H9 (cell line): ENCODE data around the gene CCR5. TPM values are rescaled to one million over a fixed set of nuclear protein-coding genes. Genes with fewer than 3 reads are reported as not detected.

Source experiments
- DNase-seq: peaks from one replicate; pipeline ENCODE4 v3.0.0-alpha.2; 2017
- H2AFZ ChIP-seq: one replicate; pipeline ENCODE4 v1.6.1; 2013; ENCODE audit warnings: mild to moderate bottlenecking, low read length, control low read depth, moderate library complexity
- H2AK5ac ChIP-seq: 2 replicates; pipeline ENCODE4 v1.6.1; 2013; ENCODE audit warnings: low read length, control low read depth, mixed read lengths; ENCODE audit not compliant: insufficient read length
- H2BK120ac ChIP-seq: one replicate; pipeline ENCODE4 v1.6.1; 2013; ENCODE audit warnings: low read depth, mild to moderate bottlenecking, low read length, control low read depth, inconsistent platforms; ENCODE audit not compliant: poor library complexity, severe bottlenecking
- H2BK12ac ChIP-seq: 2 replicates; pipeline ENCODE4 v1.6.1; 2013; ENCODE audit warnings: low read length, control low read depth, mixed read lengths, low read depth; ENCODE audit not compliant: insufficient read length
- H2BK15ac ChIP-seq: 2 replicates; pipeline ENCODE4 v1.6.1; 2013; ENCODE audit warnings: low read depth, low read length, control low read depth
- H2BK20ac ChIP-seq: one replicate; pipeline ENCODE4 v1.6.1; 2013; ENCODE audit warnings: low read depth, mild to moderate bottlenecking, low read length, control low read depth, inconsistent platforms; ENCODE audit not compliant: poor library complexity, severe bottlenecking
- H2BK5ac ChIP-seq: 2 replicates; pipeline ENCODE4 v1.6.1; 2013; ENCODE audit warnings: low read length, control low read depth, mixed read lengths; ENCODE audit not compliant: insufficient read length
- H3K14ac ChIP-seq: 2 replicates; pipeline ENCODE4 v1.6.1; 2013; ENCODE audit warnings: low read length, control low read depth; ENCODE audit not compliant: insufficient read depth
- H3K18ac ChIP-seq: 2 replicates; pipeline ENCODE4 v1.6.1; 2013; ENCODE audit warnings: low read depth, mild to moderate bottlenecking, mixed read lengths, low read length, control low read depth; ENCODE audit not compliant: insufficient read length
- H3K23ac ChIP-seq: 2 replicates; pipeline ENCODE4 v1.6.1; 2013; ENCODE audit warnings: low read length, control low read depth, mixed read lengths, low read depth; ENCODE audit not compliant: insufficient read length
- H3K23me2 ChIP-seq: 2 replicates; pipeline ENCODE4 v1.6.1; 2013; ENCODE audit warnings: low read depth, mild to moderate bottlenecking, mixed read lengths, low read length, control low read depth; ENCODE audit not compliant: insufficient read length, poor library complexity, severe bottlenecking
- H3K27ac ChIP-seq: 2 replicates; pipeline ENCODE4 v1.5.1; 2013; ENCODE audit warnings: low read length, control low read depth, mixed read lengths, low read depth; ENCODE audit not compliant: insufficient read length
- H3K27me3 ChIP-seq: 2 replicates; pipeline ENCODE4 v1.6.1; 2013; ENCODE audit warnings: low read length, control low read depth, inconsistent platforms; ENCODE audit not compliant: insufficient read depth
- H3K4ac ChIP-seq: 2 replicates; pipeline ENCODE4 v1.6.1; 2013; ENCODE audit warnings: low read depth, mild to moderate bottlenecking, control low read depth, inconsistent platforms, low read length, moderate library complexity
- H3K4me1 ChIP-seq: 2 replicates; pipeline ENCODE4 v1.6.1; 2013; ENCODE audit warnings: low read length, control low read depth, inconsistent platforms; ENCODE audit not compliant: insufficient read depth
- H3K4me2 ChIP-seq: 2 replicates; pipeline ENCODE4 v1.6.1; 2013; ENCODE audit warnings: low read length, control low read depth, mixed read lengths; ENCODE audit not compliant: insufficient read length, insufficient read depth
- H3K56ac ChIP-seq: 2 replicates; pipeline ENCODE4 v1.6.1; 2013; ENCODE audit warnings: low read depth, mild to moderate bottlenecking, mixed read lengths, low read length, control low read depth; ENCODE audit not compliant: insufficient read length
- H3K79me1 ChIP-seq: 2 replicates; pipeline ENCODE4 v1.6.1; 2013; ENCODE audit warnings: low read depth, mild to moderate bottlenecking, moderate library complexity, low read length, control low read depth, inconsistent platforms; ENCODE audit not compliant: insufficient read depth, poor library complexity, severe bottlenecking
- H3K79me2 ChIP-seq: 2 replicates; pipeline ENCODE4 v1.6.1; 2013; ENCODE audit warnings: low read length, control low read depth, inconsistent platforms; ENCODE audit not compliant: insufficient read depth
- H3K9ac ChIP-seq: 2 replicates; pipeline ENCODE4 v1.6.1; 2013; ENCODE audit warnings: low read length, control low read depth, mixed read lengths; ENCODE audit not compliant: insufficient read length; ENCODE audit errors: extremely low read depth
- H3K9me3 ChIP-seq: one replicate; pipeline ENCODE4 v1.6.1; 2013; ENCODE audit warnings: low read depth, low read length, inconsistent platforms; ENCODE audit not compliant: control insufficient read depth
- H3T11ph ChIP-seq: one replicate; pipeline ENCODE4 v1.6.1; 2013; ENCODE audit warnings: mild to moderate bottlenecking, low read length, control low read depth, inconsistent platforms
- H4K20me1 ChIP-seq: one replicate; pipeline ENCODE4 v1.6.1; 2013; ENCODE audit not compliant: control insufficient read depth, insufficient read length, insufficient read depth
- H4K5ac ChIP-seq: 2 replicates; pipeline ENCODE4 v1.6.1; 2013; ENCODE audit warnings: low read depth, mild to moderate bottlenecking, mixed read lengths, low read length, control low read depth; ENCODE audit not compliant: insufficient read length
- H4K8ac ChIP-seq: replicated peaks from 2 replicates; pipeline ENCODE4 v1.6.1; 2013; ENCODE audit warnings: low read length, control low read depth, mixed read lengths, low read depth; ENCODE audit not compliant: insufficient read length
- H4K91ac ChIP-seq: 2 replicates; pipeline ENCODE4 v1.6.1; 2013; ENCODE audit warnings: low read depth, mild to moderate bottlenecking, moderate library complexity, mixed read lengths, low read length, control low read depth; ENCODE audit not compliant: insufficient read length
- H3K27ac Mint-ChIP-seq, 3 experiments: 2 replicates in 2 of 3; 3 replicates in 1 of 3; pipeline ENCODE4 v1.8.0; 2020 to 2021; ENCODE audit warnings: mixed read lengths in 3 of 3, mild to moderate bottlenecking in 1 of 3, moderate library complexity in 1 of 3
- H3K27me3 Mint-ChIP-seq: 2 replicates; pipeline ENCODE4 v1.8.0; 2021; ENCODE audit warnings: low read depth, mild to moderate bottlenecking, moderate library complexity, mixed read lengths
- H3K36me3 Mint-ChIP-seq, 3 experiments: 2 replicates in 2 of 3; 3 replicates in 1 of 3; pipeline ENCODE4 v1.8.0; 2020 to 2021; ENCODE audit warnings: low read depth in 3 of 3, mixed read lengths in 3 of 3; ENCODE audit not compliant: insufficient read depth in 1 of 3
- H3K4me1 Mint-ChIP-seq, 2 experiments: 2 replicates each; pipeline ENCODE4 v1.8.0; 2020; ENCODE audit warnings: mixed read lengths in 2 of 2
- H3K4me3 Mint-ChIP-seq, 2 experiments: 2 replicates in 1 of 2; 3 replicates in 1 of 2; pipeline ENCODE4 v1.8.0; 2020 to 2021; ENCODE audit warnings: mild to moderate bottlenecking in 2 of 2, mixed read lengths in 2 of 2, moderate library complexity in 1 of 2
- H3K9me3 Mint-ChIP-seq, 2 experiments: 2 replicates in 1 of 2; 3 replicates in 1 of 2; pipeline ENCODE4 v1.8.0; 2020; ENCODE audit warnings: mild to moderate bottlenecking in 2 of 2, mixed read lengths in 2 of 2, moderate library complexity in 1 of 2
- CTCF ChIP-seq: fragments of 200-600 bp; sonication (generic); conservative IDR thresholded peaks from 3 replicates; pipeline ENCODE4 v1.8.0; 2021; ENCODE audit warnings: antibody characterized with exemption, mild to moderate bottlenecking
- WGBS: extraction: QIAGEN DNeasy Blood & Tissue Kit; methylation state at CpG from one replicate; pipeline ENCODE4 v1.1.7; 2013; ENCODE audit warnings: missing lambda C conversion rate, low lambda C conversion rate, mixed read lengths; ENCODE audit not compliant: insufficient read length; ENCODE audit errors: extremely low coverage; 5-methylcytosine and 5-hydroxymethylcytosine counted together
- total RNA-seq: library from RNA; stranded (reverse); gene quantifications from 2 replicates; pipeline ENCODE4 v1.2.1, GENCODE V29; 2021

CCR5 gene
- total RNA-seq, 1 experiment from 2014 or later, result not detected

DNA sequence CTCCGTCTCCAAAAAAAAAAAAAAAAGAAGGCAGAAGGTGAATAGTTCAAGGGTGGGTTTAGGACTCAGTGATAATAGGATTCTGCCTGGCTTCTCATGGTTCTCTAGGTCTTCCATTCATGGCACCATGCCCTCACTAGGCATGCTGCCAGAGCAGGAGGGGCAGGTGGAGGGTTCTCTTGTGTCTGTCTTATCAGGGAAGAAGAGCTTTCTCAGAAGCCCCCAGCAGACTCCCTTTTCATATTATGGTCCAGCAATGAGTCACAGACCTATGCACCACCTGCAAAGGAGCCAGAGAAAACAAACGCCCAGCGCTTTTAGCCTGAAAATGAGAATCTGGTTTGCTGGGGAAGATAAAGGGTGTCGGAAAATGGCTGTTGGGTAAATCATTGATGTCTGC lies 13.8 kb upstream of the CCR5 start:
- TF ChIP-seq CTCF, result no peak
- H3K27me3 Mint-ChIP-seq, result peaks cover 25% of the 10 kb centered on the region
- no peak overlapping the region for H3K14ac ChIP-seq

More for the DNA sequence above, 13.8 kb upstream of the CCR5 start:
- H3T11ph ChIP-seq, result no peak overlapping the region
- no peak overlapping the region for H4K5ac ChIP-seq
- Mint-ChIP-seq H3K4me1 (no peaks in the 10 kb centered on the region), H3K9me3 (no peaks in the 10 kb centered on the region), H3K4me3 (no peak overlapping the region), H3K27ac (no peak overlapping the region), H3K36me3 (no peaks in the 10 kb centered on the region)
- H2AFZ ChIP-seq, result no peak overlapping the region
- H3K56ac ChIP-seq, result no peak overlapping the region
- no peak overlapping the region for H4K91ac ChIP-seq
- no peak overlapping the region for H4K8ac ChIP-seq
- H3K4me2 ChIP-seq, result no peak overlapping the region
- H3K27me3 ChIP-seq, result no peaks in the 10 kb centered on the region; the same call in 1 of the 2 replicates
- no peak overlapping the region for H3K27ac ChIP-seq
- H3K18ac ChIP-seq, result no peak overlapping the region
- no peak overlapping the region for H2BK15ac ChIP-seq
- no peak overlapping the region for H2BK5ac ChIP-seq
- no peaks in the 10 kb centered on the region for H3K4me1 ChIP-seq
- H3K9ac ChIP-seq, result no peak overlapping the region
- no peak overlapping the region for H3K23ac ChIP-seq
- H2BK12ac ChIP-seq, result no peak overlapping the region
- DNase-seq, result no peak
- no peaks in the 10 kb centered on the region for H3K23me2 ChIP-seq
- WGBS, result no CpG with 5 or more reads among the region's 4 CpGs
- no peaks in the 10 kb centered on the region for H3K79me2 ChIP-seq
- no peak overlapping the region for H2BK20ac ChIP-seq
- no peaks in the 10 kb centered on the region for H3K9me3 ChIP-seq
- no peaks in the 10 kb centered on the region for H3K79me1 ChIP-seq
- no peak overlapping the region for H3K4ac ChIP-seq
- no peak overlapping the region for H2AK5ac ChIP-seq
- H4K20me1 ChIP-seq, result no peaks in the 10 kb centered on the region
- no peak overlapping the region for H2BK120ac ChIP-seq
